MV-4-11 (cell line): ENCODE data around the gene EGFL7.

Source experiments
- DNase-seq: peaks from one replicate; lab custom pipeline; 2025; lab: John Stamatoyannopoulos, UW

EGFL7 gene

DNA sequence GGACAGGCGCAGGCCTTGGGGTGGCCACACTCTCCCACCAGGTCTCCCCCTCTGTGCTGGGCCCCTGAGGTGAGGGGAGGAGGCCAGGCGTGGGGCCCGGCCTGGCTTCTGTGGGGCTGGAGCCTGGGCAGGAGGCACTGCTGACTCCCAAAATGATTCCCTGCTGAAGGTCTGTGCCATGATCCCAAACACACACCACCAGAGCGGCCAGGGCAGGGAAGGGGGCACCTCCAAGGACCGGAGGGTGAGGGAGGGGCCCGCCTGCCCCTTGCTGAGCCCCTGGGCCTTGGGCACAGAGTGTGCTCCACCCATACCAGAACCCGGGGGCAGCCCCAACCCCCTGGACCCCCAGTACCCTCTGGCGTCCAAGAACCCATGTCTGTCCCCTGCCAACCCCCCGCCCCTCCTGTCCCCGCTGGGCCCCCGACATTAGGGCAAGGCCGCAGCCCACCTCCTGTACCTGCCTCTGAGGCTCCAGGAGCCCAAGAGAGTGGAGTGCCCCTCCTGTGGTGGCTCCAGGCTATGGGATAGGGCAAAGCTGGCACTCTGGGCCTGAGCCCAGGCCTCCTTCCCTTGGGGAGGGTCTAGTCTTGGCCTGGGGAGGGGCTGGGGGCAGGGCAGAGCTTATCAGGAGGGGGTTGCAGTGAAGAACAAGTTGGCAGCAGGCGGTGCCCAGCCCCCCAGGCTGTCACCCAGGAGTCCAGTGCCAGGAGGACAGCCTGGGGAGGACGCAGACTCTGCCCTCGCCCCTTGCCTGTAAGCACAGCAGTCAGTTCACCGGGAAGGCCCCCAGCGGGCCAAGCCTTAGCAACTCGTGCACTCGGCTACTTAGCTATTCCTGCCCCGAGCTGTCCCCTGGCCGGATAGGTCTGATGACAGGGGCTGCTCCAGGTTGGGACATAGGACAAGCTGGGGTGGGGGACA lies 2.6 kb upstream of the EGFL7 start:
- DNase-seq: no peak

GRCh38 chr9:136660971-136661550 lies 1.7 kb upstream of the EGFL7 start:
- DNase-seq: no peak

GRCh38 chr9:136661641-136662325 lies 933 bp upstream of the EGFL7 start:
- DNase-seq: no peak

DNA sequence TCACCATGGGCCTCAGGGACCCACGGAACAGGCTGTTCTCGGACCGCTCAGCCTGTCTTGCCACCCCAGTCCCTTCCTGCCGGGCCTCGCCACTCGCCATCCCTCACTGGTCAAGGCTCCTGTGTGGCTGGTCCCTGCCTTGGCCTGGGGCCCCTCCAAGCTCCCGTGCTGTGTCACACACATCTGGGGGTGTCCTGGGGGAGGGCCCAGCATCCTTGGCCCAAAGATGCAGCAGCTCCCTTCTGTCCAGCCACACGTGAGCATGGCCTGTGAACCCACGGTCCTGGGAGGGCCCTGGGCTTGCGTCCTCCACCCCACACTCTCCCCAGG lies 425 bp upstream of the EGFL7 start:
- DNase-seq: no peak

DNA sequence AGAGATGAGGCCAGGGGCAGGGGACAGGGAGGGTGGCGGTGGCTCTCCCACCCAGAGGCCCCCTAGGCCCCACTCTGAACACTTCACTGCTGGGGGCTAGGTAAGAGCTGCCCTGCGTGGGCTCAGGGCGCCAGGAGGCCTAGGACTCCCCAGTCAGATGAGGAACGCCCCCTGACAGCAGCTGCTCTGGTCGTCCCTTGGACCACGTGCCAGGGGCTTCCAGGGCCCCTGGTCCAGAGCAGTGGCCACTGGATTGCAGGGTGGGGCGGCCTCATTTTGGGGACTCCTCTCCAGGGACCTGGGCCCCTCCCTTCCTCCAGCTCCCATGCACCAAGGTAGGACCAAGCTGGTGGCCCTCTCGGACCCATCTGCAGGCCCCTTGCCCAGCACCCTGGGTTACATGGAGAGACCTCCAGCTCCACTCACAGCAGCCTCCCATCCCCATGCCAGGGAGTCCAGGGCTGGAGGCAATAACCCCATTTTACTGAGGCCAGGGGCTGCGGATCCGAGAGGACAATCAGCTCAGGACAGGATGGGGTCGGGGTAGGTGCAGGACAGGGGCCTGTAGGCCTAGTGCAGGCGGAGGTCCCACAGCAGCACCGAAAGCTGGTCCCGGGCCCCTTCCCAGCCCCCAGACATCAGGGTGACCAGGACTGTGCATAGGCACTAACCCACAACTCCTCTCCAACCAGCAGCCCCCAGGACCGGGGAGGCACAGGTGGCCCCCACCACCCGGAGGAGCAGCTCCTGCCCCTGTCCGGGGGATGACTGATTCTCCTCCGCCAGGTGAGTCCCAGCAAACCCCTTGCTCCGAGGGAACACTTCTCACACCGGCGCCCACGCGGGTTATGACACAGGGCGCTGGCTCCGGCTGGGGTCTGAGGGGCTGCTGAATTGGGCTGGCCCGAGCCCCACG lies 1.5 kb downstream of the EGFL7 start:
- no peak for DNase-seq

DNA sequence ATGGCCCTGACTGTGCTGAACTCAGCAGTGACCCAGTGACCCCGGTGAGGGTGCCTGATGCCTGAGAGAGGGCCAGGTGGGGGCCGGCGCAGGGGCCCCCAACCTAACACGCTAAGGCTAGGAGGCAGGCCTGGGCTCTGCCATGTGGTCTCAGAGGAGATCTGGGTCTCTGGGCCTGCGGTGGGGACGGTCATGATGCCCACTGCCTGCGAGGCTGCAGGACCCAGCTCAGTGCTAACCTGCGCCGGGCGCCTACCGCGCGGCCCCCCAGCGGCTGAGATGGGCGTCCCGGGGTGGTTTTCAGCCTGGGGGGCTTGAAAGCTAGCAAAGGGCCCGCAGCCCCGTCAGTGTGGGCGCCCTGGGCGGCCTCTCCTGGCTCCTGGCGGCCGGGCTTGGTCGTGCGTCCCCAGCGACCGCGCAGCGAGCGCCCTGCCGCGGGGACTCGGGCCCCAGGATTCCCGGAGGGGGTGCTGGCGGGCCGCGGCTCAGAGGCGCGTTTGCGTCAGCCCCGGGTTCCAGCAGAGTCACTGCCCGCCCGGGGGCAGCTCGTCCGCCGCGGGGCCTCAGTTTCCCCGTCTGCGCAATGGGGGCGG lies 2.5 kb downstream of the EGFL7 start:
- DNase-seq: peak; percentile 33

DNA sequence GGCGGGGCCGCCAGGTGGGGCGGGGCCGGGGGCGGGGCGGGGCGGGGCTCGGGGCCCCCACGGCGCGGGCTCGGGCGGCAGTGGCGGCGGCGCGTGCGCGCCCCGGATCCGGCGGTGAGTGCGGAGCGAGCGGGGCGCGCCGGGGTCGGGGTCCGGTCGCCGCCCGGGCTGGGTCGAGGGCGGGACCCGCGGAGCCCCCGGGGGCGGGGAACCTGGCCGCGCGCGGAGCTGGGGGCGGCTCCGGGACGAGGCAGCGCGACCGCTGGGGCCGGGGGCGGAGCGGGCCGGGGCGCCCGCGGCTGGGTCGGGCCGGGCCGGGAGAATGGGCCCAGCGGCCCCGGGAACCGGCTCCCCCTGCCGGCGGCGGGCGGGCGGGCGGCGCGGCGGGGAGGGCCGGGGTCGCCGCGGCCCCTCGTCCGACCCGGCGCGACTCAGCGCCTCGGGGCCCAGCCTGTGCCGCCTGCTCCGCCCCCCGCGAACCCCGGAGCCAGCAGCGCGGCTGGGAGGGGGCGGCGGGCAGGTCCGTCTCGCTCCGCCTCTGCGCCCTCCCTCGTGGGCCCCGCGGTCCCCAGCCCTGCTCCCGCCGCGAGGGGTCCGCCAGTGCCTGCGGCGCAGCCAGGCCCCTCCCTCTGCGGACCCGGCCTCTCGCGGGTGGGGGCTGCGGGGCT lies 3.1 kb downstream of the EGFL7 start:
- DNase-seq: no peak

GRCh38 chr9:136666372-136667213 lies 3.9 kb downstream of the EGFL7 start:
- DNase-seq: no peak

GRCh38 chr9:136667214-136667939 lies 4.7 kb downstream of the EGFL7 start:
- DNase-seq: no peak

DNA sequence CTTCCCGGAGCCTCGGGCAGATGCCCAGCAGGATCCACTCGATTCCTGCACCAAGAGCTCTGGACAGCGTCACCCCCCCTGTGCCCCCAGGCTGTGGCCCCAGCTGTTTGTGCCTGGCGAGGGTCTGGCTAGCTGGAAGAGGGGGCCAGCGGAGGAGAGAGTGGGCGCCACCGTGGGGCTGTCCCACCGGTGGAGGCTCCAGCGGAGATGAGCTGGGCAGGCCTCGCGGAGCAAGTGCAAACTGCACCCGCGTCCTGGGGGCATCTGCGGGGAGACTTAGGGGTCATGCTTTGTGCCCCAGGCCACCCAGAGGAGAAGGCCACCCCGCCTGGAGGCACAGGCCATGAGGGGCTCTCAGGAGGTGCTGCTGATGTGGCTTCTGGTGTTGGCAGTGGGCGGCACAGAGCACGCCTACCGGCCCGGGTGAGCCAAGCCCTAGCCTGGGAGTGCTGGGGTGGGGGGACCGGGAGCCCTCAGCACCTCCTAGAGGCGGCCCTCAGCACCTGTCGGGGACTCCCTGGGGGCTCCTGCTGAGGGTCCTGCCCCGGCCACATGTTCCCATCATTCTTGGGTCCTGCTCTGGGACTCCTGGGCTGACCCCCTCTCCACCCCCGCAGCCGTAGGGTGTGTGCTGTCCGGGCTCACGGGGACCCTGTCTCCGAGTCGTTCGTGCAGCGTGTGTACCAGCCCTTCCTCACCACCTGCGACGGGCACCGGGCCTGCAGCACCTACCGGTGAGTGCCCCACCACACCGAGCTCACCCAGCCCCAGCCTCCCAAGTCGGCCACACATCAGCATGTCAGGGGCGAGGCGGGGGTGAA lies 5.4 kb downstream of the EGFL7 start:
- DNase-seq: no peak

DNA sequence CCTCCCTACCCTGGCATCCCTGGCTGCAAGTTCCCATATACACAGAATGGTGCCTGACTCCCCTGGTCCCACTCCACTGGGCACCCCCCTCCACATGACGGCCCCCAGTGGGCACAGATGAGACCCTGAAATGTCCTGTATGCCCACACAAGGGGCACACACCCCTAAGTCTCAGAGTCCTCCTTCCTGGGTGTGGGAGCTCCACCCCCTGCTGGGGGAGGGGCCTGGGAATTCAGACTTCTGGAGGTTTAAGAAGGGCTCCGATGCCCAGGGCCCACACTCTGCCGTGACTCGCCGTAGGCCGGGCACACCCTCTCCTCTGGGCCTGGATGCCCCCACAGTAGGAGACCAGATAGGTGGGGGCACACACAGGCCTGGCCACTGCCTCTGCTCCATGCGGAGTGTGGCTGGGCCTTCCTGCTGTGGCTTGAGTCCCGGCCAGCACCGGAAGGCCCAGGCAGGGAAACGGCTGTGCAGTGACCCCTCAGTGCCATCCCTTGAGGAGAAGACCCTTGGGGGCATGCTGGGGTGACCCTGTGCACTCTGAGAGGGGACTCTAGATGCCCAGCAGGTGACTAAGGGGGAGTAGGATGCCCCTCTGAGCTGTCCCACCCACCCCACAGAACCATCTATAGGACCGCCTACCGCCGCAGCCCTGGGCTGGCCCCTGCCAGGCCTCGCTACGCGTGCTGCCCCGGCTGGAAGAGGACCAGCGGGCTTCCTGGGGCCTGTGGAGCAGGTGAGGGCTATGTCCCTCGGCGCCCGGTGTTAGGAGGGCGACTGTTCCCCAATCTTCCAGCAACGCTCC lies 6.5 kb downstream of the EGFL7 start:
- no peak for DNase-seq

GRCh38 chr9:136669791-136670464 lies 7.2 kb downstream of the EGFL7 start:
- DNase-seq: no peak

DNA sequence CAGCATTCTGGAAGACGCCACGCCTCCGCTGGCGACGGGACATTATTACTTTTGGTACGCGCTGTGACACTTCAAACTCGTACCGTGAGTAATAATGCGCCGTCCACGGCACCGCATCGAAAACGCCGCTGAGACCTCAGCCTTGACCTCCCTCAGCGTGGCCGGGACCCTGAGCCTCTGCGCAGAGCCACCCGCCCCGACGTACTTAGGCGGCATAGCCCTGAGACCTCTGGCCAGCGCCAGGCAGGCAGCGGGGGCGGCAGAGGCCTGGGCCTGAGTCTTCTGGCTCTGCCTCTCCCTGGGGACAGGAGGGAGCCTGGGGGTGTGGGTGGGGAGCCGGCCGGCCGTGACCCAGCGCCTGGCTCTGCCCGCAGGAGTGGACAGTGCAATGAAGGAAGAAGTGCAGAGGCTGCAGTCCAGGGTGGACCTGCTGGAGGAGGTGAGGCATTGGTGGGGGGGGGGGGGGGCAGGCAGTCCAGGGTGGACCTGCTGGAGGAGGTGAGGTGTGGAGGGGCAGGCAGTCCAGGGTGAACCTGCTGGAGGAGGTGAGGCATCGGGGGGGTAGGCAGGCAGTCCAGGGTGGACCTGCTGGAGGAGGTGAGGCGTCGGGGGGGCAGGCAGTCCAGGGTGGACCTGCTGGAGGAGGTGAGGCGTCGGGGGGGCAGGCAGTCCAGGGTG lies 8.0 kb downstream of the EGFL7 start:
- no peak for DNase-seq

DNA sequence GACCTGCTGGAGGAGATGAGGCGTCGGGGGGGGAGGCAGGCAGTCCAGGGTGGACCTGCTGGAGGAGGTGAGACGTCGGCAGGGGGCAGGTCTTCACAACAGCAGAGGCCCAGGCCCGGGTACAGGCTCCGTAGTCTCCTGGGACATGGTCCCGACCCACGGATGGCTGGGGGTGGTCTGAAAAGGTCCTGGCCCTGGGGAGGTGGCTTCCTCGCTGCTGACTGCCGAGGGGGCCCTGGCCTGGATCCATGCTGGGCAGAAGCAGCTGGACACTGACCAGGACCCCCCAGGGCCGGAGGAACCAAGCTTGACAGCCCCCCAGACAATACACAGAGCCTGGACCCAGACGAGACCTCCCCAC lies 8.5 kb downstream of the EGFL7 start:
- no peak for DNase-seq

DNA sequence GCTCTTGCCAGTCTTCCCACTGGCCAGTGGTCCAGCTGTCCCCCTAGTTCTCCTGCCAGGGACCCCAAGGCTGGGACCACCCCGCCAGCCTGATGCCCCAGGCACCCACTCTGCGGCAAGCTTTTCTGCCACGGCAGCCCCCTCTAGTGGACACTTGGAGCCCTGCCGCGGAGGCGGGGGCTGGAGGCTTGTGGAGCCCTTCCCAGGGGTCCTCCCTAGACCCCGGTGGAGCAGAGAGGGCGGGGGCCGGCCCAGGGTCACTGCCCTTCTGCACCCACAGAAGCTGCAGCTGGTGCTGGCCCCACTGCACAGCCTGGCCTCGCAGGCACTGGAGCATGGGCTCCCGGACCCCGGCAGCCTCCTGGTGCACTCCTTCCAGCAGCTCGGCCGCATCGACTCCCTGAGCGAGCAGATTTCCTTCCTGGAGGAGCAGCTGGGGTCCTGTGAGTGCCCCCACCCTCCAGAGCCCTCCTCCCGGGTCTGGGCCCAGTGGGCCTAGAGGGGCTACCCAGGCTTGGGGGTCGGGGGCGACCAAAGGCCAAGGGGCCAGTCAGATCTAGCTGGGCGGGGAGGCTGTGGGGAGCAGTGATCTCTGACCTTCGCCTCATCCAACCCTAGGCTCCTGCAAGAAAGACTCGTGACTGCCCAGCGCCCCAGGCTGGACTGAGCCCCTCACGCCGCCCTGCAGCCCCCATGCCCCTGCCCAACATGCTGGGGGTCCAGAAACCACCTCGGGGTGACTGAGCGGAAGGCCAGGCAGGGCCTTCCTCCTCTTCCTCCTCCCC lies 9.1 kb downstream of the EGFL7 start:
- peak; percentile 9 for DNase-seq
